KOPT-K1 (cell line): ENCODE results near the gene HSPB1.
A peak's percentile ranks its signal among the peaks of the same experiment; 100 is the strongest.
"Not testable (repeated sequence)": the region's sequence is repeated elsewhere in the genome, so short reads cannot be mapped to it uniquely, and the experiment has no call there.

Source experiments
- H3K27ac ChIP-seq: fragments of 200-600 bp; sonication (generic); 2 replicates; pipeline ENCODE4 v1.5.1; 2016; ENCODE audit warnings: antibody characterized with exemption, mild to moderate bottlenecking, low read depth, low read length; ENCODE audit not compliant: poor library complexity, severe bottlenecking
- H3K36me3 ChIP-seq: fragments of 200-600 bp; sonication (generic); 2 replicates; pipeline ENCODE4 v1.5.1; 2017; ENCODE audit warnings: antibody characterized with exemption, mild to moderate bottlenecking, low read length, moderate library complexity; ENCODE audit not compliant: insufficient read depth
- H3K9me3 ChIP-seq: fragments of 200-600 bp; sonication (generic); 2 replicates; pipeline ENCODE4 v1.5.1; 2017; ENCODE audit warnings: antibody characterized with exemption, low read length, mild to moderate bottlenecking; ENCODE audit not compliant: insufficient read depth, poor library complexity, severe bottlenecking

Gene HSPB1

DNA sequence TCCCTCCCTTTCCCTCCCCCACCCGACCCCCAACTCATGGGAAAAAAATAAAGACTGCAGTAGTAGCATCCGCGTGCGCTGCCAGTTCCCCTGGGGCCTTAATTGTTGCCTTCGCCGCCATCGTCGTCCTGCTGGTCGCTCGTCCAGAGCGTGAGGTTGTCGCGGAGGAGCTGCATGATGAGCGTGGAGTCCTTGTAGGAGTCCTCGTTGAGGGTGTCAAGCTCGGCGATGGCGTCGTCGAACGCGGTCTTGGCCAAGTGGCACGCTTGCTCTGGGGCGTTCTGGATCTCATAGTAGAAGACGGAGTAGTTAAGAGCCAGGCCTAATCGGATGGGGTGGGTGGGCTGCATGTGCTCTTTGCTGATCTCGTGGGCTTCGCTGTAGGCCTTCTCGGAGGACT is 27.0 kb downstream of the HSPB1 start:
- peaks cover 93% of the 10 kb centered on the region for H3K36me3 ChIP-seq
- H3K27ac ChIP-seq: no peak overlapping the region
- no peaks in the 10 kb centered on the region for H3K9me3 ChIP-seq

DNA sequence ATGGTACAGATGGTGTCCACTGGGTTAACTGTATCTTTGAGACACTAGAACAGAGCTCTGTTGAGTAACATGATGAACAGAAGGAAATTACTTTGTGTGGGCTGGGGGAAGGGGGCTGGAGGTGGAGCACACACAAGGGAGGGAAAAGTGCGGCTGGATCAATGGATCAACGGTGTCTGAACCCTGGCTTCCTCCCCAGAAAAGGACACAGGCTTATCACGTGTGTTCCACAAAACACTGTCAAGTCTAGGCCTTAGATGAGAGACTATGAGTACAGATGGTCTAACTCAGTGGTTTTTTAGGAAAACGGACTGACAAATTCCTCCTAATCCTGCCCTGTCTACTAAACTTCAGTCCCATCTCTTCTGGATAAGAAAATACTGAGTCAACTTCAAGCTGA is 27.8 kb downstream of the HSPB1 start:
- Histone ChIP-seq H3K27ac (no peak overlapping the region), H3K9me3 (no peaks in the 10 kb centered on the region), H3K36me3 (peaks cover 93% of the 10 kb centered on the region)

- Histone ChIP-seq H3K27ac (no peak overlapping the region), H3K9me3 (no peaks in the 10 kb centered on the region), H3K36me3 (peaks cover 93% of the 10 kb centered on the region)
Observed at GRCh38 chr7:76330673-76331072, 28.2 kb downstream of the HSPB1 start.

DNA sequence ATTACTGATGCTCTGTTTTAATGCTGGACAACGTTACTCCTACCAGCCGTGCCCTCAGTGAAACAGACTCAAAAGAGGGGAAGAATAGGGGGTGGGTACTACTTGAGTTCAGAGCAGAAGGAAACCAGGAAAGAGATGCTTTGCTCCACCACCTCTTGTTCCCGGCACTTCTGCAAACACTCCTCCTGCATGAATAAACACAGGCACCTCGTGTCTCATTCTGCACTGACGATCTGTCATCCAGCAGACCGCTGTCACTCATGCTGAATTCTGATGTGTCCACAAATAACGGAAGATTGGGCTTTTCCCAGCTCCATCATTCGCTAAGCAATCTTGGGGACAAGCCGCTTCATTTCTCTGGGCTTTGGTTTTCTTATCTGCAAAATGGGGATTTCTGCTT is 29.6 kb downstream of the HSPB1 start:
- peaks cover 93% of the 10 kb centered on the region for H3K36me3 ChIP-seq
- H3K27ac ChIP-seq: no peak overlapping the region
- H3K9me3 ChIP-seq: no peaks in the 10 kb centered on the region

DNA sequence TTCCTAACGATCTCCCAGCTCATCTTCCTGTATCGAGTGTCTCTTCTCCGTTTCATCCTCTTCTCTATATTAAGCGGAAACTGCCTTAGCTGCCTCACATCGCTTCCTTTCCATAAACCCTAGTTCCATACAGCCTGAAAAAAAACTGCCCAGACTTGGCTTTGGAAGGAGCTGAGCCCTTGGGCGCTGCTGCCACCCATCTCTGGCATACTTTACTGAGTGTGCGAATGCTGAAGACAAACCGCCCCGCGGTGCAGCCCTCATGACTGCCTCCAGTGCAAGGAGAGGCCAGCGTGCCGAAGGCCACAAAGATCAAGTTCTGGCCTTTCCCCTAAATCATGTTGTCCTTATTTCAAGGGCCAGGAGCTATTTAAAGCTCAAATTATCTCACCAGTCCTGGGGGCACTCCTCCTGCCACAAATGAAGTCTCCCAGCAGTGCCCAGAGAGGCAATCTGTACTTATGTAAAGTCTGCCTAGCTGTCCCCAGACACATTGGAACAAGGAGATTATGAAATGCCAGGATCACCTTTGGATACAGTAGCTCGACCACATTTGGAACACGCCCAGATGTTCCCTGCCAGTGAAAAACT is 31.1 kb downstream of the HSPB1 start:
- Histone ChIP-seq H3K36me3 (peaks cover 98% of the 10 kb centered on the region), H3K27ac (no peak overlapping the region)

GRCh38 chr7:76334320-76334967 is 32.0 kb downstream of the HSPB1 start:
- H3K27ac ChIP-seq: no peak overlapping the region
- H3K36me3 ChIP-seq: peaks cover 97% of the 10 kb centered on the region

More for the DNA sequence above, 31.1 kb downstream of the HSPB1 start:
- H3K9me3 ChIP-seq: no peaks in the 10 kb centered on the region

GRCh38 chr7:76335417-76335816 is 32.9 kb downstream of the HSPB1 start:
- peaks cover 97% of the 10 kb centered on the region for H3K36me3 ChIP-seq
- H3K27ac ChIP-seq, H3K9me3 ChIP-seq: not testable (repeated sequence)

More at GRCh38 chr7:76334320-76334967, 32.0 kb downstream of the HSPB1 start:
- H3K9me3 ChIP-seq: no peaks in the 10 kb centered on the region

DNA sequence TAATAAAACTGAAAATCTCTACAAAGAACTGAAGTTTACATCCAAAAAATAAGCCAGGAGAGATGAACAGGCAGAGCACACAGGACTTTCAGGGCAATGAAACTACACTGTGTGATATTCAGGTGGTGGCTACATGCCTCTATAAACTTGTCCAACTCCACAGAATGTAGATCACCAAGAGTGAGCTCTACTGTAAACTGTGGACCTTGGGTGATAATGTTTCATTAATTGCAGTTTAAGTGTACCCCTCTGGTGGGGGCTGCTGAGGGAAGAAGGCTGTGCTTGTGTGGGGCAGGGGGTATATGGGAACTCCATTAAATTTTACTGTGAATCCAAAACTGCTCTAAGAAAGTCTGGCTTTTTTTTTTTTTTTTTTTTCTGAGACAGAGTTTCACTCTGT is 33.6 kb downstream of the HSPB1 start:
- Histone ChIP-seq H3K27ac (no peak overlapping the region), H3K36me3 (peaks cover 99% of the 10 kb centered on the region), H3K9me3 (no peaks in the 10 kb centered on the region)

- Histone ChIP-seq H3K27ac (no peak overlapping the region), H3K36me3 (peaks cover 99% of the 10 kb centered on the region), H3K9me3 (no peaks in the 10 kb centered on the region)
Observed at GRCh38 chr7:76337147-76337546, 34.7 kb downstream of the HSPB1 start.

DNA sequence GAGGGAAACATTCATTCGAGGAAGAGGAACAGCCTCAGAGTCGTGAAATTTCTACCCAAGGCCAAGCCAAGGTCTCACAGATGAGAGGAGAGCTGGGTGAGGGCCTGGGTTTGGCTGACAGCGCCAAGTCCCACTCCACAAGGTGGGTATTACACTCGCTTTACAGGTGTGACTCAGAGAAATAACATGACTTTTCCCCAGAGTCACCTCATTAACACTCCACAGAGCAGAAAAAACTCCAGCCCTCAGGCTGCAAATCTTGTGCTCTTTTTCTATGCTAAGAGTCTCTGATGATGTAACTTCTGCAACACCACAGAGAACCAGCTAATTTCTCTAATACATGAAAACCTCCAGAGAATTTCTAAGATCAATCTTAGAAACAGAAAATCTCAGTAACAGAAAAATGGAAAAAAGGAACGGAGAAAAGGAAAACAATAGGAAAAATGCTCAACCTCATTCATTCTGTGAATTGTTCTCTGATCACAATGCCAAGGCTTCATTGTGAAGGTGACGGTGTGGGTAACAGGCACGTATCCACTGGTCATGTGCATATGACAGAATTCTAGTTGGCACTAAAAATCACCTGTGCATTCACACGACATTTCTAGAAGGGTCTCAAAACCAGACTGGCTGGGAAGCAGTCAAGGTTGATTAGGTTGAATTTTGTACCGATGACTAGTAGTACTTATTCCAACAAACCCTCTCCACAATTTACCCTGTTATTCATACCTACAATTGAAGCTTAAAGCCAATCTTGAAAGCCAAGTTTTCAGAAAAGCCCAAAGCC is 36.0 kb downstream of the HSPB1 start:
- Histone ChIP-seq H3K27ac (no peak overlapping the region), H3K9me3 (no peaks in the 10 kb centered on the region), H3K36me3 (peaks cover 99% of the 10 kb centered on the region)

DNA sequence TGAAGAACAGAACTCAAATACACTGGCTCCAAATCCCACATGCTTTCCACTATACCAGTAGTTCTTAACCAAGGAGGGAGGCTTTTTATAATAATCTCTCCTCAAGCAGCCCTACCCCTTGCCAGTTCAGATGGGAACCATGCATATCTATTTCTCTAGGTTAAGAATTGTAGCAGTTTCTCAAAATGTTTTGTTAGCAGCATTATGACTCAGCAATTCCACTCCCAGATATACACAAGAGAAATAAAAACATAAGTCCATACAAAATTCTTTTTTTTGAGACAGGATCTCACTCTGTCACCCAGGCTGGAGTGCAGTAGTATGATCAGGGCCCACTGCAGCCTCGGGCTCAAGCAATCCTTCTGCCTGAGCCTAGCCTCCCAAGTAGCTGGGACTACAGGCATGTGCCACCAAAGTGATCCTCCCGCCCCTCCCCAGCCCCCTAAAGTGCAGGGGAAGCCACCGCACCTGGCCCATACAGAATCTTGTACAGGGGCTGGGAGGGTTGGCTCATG is 38.2 kb downstream of the HSPB1 start:
- H3K27ac ChIP-seq: no peak overlapping the region
- H3K9me3 ChIP-seq: no peaks in the 10 kb centered on the region
- H3K36me3 ChIP-seq: peaks cover 99% of the 10 kb centered on the region

DNA sequence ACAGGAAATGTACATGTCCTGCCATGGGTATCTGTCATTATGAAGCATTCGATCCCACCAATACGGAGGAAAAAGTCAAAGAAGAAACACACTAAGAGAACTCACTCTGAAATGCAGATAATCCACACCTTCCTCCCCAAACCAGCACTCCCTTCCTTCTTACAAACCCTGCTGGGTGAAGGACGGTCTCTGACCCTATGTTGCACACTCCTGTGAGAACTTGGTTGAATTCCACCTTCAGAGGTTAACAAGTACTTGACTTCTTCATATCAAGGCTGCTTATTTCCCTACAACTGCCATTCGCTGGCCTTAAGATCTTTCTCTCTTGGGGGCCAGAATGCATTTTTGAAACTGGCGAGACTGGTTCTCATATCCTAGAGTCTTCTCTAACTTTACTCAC is 39.7 kb downstream of the HSPB1 start:
- Histone ChIP-seq H3K27ac (no peak overlapping the region), H3K9me3 (no peaks in the 10 kb centered on the region), H3K36me3 (peaks cover 99% of the 10 kb centered on the region)

- no peak overlapping the region for H3K27ac ChIP-seq
- peaks cover 99% of the 10 kb centered on the region for H3K36me3 ChIP-seq
- no peaks in the 10 kb centered on the region for H3K9me3 ChIP-seq
Observed at GRCh38 chr7:76343294-76343930, 40.9 kb downstream of the HSPB1 start.

GRCh38 chr7:76343931-76344321 is 41.5 kb downstream of the HSPB1 start:
- Histone ChIP-seq H3K27ac (no peak overlapping the region), H3K36me3 (peaks cover 99% of the 10 kb centered on the region), H3K9me3 (no peaks in the 10 kb centered on the region)

GRCh38 chr7:76346097-76346496 is 43.6 kb downstream of the HSPB1 start:
- Histone ChIP-seq H3K27ac (peak overlapping the region; percentile 2), H3K9me3 (no peaks in the 10 kb centered on the region), H3K36me3 (peaks cover 100% of the 10 kb centered on the region)
